Upper lobe of left lung (tissue), 4 donors: ENCODE data around the gene TSC1.

Experiments used
- CTCF ChIP-seq, 6 experiments: fragments of 450-650 bp in 4 of 6; fragments of 200-600 bp in 2 of 6; sonication (generic) in 2 of 6; IDR thresholded peaks; one replicate each; pipeline ENCODE4 v1.5.1; 2016 to 2019; ENCODE audit warnings: antibody characterized with exemption in 6 of 6
- EP300 ChIP-seq, 4 donors: sonication (generic); formaldehyde crosslinking; IDR thresholded peaks; one replicate each; pipeline ENCODE4 v1.5.1; 2017; ENCODE audit warnings: antibody characterized with exemption in 4 of 4, control low read depth in 2 of 4

GRCh38 chr9:132909311-132909710 lies 35.1 kb downstream of the TSC1 start:
- TF ChIP-seq CTCF (IDR thresholded peaks at IDR 0.05) (no peak), EP300 (IDR thresholded peaks at IDR 0.05) (no peak)
